Liver (tissue), 3 donors: ENCODE results near the gene SNX33.

Experiments
- ATF3 ChIP-seq: IDR thresholded peaks from 2 replicates; pipeline ENCODE4 v1.6.1; 2016; ENCODE audit warnings: antibody characterized with exemption
- CTCF ChIP-seq: fragments of 150-350 bp; IDR thresholded peaks from 2 replicates; pipeline ENCODE4 v1.5.1; 2017; ENCODE audit warnings: improper control_type of control experiment, low read depth, low read length; ENCODE audit not compliant: missing input control
- EGR1 ChIP-seq, 2 donors: IDR thresholded peaks; 2 replicates each; pipeline ENCODE4 v1.6.1; 2016 to 2018; ENCODE audit warnings: antibody characterized with exemption in 2 of 2, low read depth in 2 of 2
- FOXA1 ChIP-seq: IDR thresholded peaks from 2 replicates; pipeline ENCODE4 v1.6.1; 2016; ENCODE audit warnings: antibody characterized with exemption
- GABPA ChIP-seq, 2 donors: IDR thresholded peaks in 1 of 2; conservative IDR thresholded peaks in 1 of 2; 2 replicates each; pipeline ENCODE4 v1.6.1; 2016; ENCODE audit warnings: antibody characterized with exemption in 2 of 2, mild to moderate bottlenecking in 1 of 2, moderate library complexity in 1 of 2
- MAX ChIP-seq: IDR thresholded peaks from 2 replicates; pipeline ENCODE4 v1.6.1; 2016; ENCODE audit warnings: antibody characterized with exemption
- RAD21 ChIP-seq, 2 donors: IDR thresholded peaks; 2 replicates each; pipeline ENCODE4 v1.6.1; 2016; ENCODE audit warnings: antibody characterized with exemption in 2 of 2, mild to moderate bottlenecking in 2 of 2
- REST ChIP-seq: IDR thresholded peaks from 2 replicates; pipeline ENCODE4 v1.6.1; 2016; ENCODE audit warnings: antibody characterized with exemption, mild to moderate bottlenecking
- RXRA ChIP-seq, 2 donors: IDR thresholded peaks; 2 replicates each; pipeline ENCODE4 v1.6.1; 2017 to 2018; ENCODE audit warnings: antibody characterized with exemption in 2 of 2, mild to moderate bottlenecking in 1 of 2
- SP1 ChIP-seq: IDR thresholded peaks from 2 replicates; pipeline ENCODE4 v1.6.1; 2018; ENCODE audit warnings: antibody characterized with exemption, mild to moderate bottlenecking
- TAF1 ChIP-seq: conservative IDR thresholded peaks from 2 replicates; pipeline ENCODE4 v1.6.1; 2016; ENCODE audit warnings: antibody characterized with exemption, mild to moderate bottlenecking
- YY1 ChIP-seq: IDR thresholded peaks from 2 replicates; pipeline ENCODE4 v1.6.1; 2016; ENCODE audit warnings: antibody characterized with exemption, mild to moderate bottlenecking
- ZBTB33 ChIP-seq: IDR thresholded peaks from 2 replicates; pipeline ENCODE4 v1.6.1; 2016; ENCODE audit warnings: antibody characterized with exemption
- donor health status: healthy.
- donor health status: healthy.

- no peak for TF ChIP-seq CTCF
- no peak for TF ChIP-seq GABPA (IDR thresholded peaks at IDR 0.05 in 1 of 2, conservative IDR thresholded peaks at IDR 0.05 in 1 of 2)
- no peak for TF ChIP-seq MAX
- no peak for TF ChIP-seq ZBTB33
- no peak for TF ChIP-seq RAD21 (IDR thresholded peaks at IDR 0.05)
- no peak for TF ChIP-seq YY1
- TF ChIP-seq ATF3: no peak
- no peak for TF ChIP-seq REST
- TF ChIP-seq FOXA1: no peak
- no peak for TF ChIP-seq TAF1
- TF ChIP-seq EGR1 (IDR thresholded peaks at IDR 0.05; ENCODE audit: low read depth in 2 of 2): no peak
- TF ChIP-seq SP1: no peak
- no peak for TF ChIP-seq RXRA (IDR thresholded peaks at IDR 0.05)
Measured at GRCh38 chr15:75695634-75696310, 48.1 kb downstream of the SNX33 start.
